ENCODE measurements around the gene PLGRKT.
"Not testable (repeated sequence)": the region's sequence is repeated elsewhere in the genome, so short reads cannot be mapped to it uniquely, and the experiment has no call there.

Gene PLGRKT

DNA sequence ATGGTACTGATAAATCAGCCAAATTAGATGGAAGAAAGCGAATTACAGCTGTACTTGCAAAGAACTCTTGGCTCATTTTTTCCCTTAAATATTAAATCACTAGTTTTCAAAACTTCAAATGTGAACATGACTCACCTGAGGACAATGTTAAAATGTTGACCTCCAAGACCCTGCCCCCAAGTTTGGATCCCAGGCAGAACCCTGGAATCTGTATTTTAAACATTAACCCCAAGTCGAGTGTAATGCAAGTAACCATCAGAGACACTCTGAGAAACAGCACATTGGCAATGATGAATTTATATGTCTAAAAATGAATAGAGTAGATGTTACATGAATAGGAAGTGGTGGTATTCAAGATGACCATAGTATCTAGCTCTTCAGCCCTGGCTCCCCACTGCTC is 10.3 kb upstream of the PLGRKT start:
- Mint-ChIP-seq H3K4me1 (ENCODE audit: low read depth) (peaks cover 58% of the 10 kb centered on the region), H3K36me3 (ENCODE audit: low read depth) (peaks cover 29% of the 10 kb centered on the region), H3K4me3 (no peak overlapping the region), H3K27me3 (no peaks in the 10 kb centered on the region), H3K9me3 (no peaks in the 10 kb centered on the region), H3K27ac (no peak overlapping the region)
- intact Hi-C loops (cut with micrococcal nuclease): loop anchor here (10.0 kb wide), 1 partner anchor 683 kb away; no protein-coding TSS in a partner anchor

DNA sequence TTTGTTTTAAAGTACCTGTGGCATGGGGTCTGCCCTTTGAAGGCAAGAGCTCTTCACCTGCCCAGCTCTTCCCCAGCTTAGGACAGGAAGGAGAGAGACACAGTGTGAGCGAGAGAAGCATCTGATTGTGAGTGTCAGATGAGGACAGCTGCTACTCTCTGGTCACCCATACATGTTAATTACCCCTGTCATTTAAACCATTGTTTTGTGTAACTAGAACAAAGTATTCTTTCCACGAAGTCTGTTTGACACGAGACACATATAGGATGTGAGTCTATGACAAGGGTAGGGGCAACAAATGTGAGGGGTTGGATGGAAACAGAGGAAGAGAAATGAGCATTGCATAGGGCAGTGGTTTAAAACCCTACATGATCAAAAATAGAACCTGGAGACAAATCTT is 9.6 kb upstream of the PLGRKT start:
- Mint-ChIP-seq H3K27me3 (no peaks in the 10 kb centered on the region), H3K4me1 (ENCODE audit: low read depth) (peaks cover 60% of the 10 kb centered on the region), H3K9me3 (no peaks in the 10 kb centered on the region), H3K27ac (peak overlapping the region; percentile 74), H3K36me3 (ENCODE audit: low read depth) (peaks cover 22% of the 10 kb centered on the region), H3K4me3 (no peak overlapping the region)
- intact Hi-C loops (cut with micrococcal nuclease): loop anchor here (10.0 kb wide), 1 partner anchor 683 kb away; no protein-coding TSS in a partner anchor

DNA sequence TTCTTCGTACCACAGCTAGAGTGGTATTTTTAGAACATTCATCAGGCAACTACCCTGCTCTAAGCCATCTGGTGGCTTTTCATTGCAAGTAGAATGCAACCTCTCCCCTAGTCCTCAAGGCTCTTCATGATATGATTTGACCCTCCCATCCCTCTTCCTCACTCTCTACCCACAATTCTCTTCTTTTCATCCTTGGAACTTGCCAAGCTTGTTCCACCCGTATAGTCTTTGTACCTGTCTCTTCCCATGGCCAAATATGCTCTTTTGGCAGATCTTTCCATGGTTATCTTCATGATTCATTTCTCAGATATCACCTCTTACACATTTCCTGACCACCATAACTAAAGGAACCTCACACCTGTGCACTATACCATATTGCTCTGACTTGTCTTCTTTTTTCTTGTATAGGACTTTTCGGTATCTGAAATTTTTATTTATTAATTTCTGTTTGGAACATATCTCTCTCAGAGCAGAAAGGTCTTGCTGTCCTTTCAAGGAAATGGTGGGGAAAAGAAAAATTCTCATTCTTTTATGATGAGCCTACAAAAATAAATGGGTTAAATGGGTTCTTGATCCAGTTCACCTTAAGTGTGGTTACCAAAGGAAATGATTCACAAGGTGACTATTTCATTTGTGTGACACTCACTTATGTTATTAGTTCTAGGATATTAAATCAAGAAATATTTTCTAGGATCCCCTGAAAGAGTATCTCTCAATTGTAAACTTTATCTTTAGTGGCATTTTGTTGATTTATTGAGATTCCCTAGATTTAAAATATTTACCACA is 8.9 kb upstream of the PLGRKT start:
- Mint-ChIP-seq H3K9me3 (no peaks in the 10 kb centered on the region), H3K27me3 (no peaks in the 10 kb centered on the region), H3K4me1 (ENCODE audit: low read depth) (peaks cover 57% of the 10 kb centered on the region), H3K4me3 (peak overlapping the region; percentile 27), H3K36me3 (ENCODE audit: low read depth) (peaks cover 15% of the 10 kb centered on the region), H3K27ac (peak overlapping the region; percentile 74)
- intact Hi-C loops (cut with micrococcal nuclease): loop anchor here (10.0 kb wide), 1 partner anchor 682 kb away; no protein-coding TSS in a partner anchor

DNA sequence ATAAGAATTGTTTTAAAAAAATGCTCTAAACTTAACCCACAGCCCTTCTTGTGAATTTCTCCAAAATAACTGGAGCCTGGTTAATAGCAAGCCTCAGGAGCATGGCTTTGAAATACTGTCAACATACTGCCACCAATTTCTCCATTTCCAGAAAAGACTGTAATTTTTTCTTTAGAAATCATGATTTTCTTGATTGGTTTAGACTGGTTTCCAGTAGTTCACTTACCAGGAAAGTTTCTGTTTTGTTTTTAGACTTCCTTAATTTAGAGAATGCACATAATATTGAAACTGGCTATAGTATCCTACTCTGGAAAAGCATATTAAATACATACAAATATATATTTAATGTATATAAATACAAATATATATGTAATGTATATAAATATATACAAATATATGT is 8.2 kb upstream of the PLGRKT start:
- Mint-ChIP-seq H3K27me3 (no peaks in the 10 kb centered on the region), H3K4me3 (no peak overlapping the region), H3K9me3 (no peaks in the 10 kb centered on the region), H3K36me3 (ENCODE audit: low read depth) (peaks cover 8% of the 10 kb centered on the region), H3K27ac (peak overlapping the region; percentile 74), H3K4me1 (ENCODE audit: low read depth) (peaks cover 60% of the 10 kb centered on the region)
- intact Hi-C loops (cut with micrococcal nuclease): loop anchor here (10.0 kb wide), 1 partner anchor 681 kb away; no protein-coding TSS in a partner anchor

DNA sequence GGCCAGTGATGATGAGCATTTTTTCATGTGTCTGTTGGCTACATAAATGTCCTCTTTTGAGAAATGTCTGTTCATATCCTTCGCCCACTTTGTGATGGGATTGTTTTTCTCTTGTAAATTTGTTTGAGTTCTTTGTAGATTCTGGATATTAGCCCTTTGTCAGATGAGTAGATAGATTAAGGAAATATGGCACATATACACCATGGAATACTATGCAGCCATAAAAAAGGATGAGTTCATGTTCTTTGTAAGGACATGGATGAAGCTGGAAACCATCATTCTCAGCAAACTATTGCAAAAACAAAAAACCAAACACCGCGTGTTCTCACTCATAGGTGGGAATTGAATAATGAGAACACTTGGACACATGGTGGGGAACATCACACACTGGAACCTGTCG is 7.4 kb upstream of the PLGRKT start:
- not testable (repeated sequence) for H3K36me3 Mint-ChIP-seq (ENCODE audit: low read depth); H3K9me3 Mint-ChIP-seq; H3K27me3 Mint-ChIP-seq; H3K4me3 Mint-ChIP-seq
- peaks cover 62% of the 10 kb centered on the region for H3K4me1 Mint-ChIP-seq (ENCODE audit: low read depth)
- intact Hi-C loops (cut with micrococcal nuclease): loop anchor here (10.0 kb wide), 1 partner anchor 680 kb away; no protein-coding TSS in a partner anchor
- H3K27ac Mint-ChIP-seq: peak overlapping the region; percentile 63

DNA sequence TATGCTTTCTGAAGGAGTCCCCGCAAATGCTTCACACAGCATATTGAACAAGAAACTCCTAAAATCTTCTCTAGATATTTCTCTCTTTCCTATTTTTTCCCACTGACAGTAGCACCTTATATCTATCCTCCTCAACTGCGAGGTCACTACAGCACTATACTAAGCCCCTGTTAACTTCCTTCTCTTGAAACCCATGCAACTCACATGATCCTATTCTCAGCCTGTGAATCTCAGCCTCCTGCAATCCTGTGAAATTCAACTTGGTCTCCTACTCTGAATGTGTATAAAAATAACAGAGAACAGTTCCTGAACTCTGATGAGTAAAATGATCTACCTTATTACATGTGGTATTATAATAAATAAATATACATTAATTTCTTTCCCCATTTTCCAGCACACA is 6.1 kb upstream of the PLGRKT start:
- no peaks in the 10 kb centered on the region for H3K36me3 Mint-ChIP-seq (ENCODE audit: low read depth)
- H3K27me3 Mint-ChIP-seq: no peaks in the 10 kb centered on the region
- H3K4me1 Mint-ChIP-seq (ENCODE audit: low read depth): peaks cover 58% of the 10 kb centered on the region
- no peaks in the 10 kb centered on the region for H3K9me3 Mint-ChIP-seq
- H3K27ac Mint-ChIP-seq: peak overlapping the region; percentile 27
- H3K4me3 Mint-ChIP-seq: no peak overlapping the region
- intact Hi-C loops (cut with micrococcal nuclease): loop anchor here (10.0 kb wide), 1 partner anchor 679 kb away; no protein-coding TSS in a partner anchor

DNA sequence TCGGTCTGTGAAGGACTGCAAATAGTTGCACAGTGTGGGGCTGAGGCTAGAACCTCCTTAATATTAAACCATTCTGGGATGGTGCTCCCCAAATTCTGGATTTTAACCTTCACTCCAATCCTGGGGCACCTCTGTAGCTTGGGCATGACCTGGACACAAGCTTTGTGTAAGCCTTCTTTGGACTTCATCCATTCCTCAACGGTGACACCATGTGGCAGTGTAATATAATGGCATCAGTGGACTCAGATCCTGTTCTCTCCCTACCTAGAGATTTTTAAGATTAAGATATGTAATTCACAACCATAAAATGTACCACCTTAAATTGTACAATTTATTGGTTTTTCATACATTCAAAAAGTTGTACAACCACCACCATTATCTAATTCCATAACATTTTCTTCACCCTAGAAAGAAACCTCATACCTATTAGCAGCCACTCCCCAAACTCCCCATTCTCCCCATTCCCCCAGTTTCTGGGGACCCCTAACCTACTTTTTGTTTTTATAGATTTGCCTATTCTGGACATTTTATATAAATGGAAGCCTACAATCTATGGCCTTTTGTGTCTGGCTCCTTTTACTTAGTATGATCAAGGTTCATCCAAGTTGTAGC is 4.8 kb upstream of the PLGRKT start:
- H3K4me3 Mint-ChIP-seq: no peak overlapping the region
- H3K4me1 Mint-ChIP-seq (ENCODE audit: low read depth): peaks cover 57% of the 10 kb centered on the region
- no peaks in the 10 kb centered on the region for H3K9me3 Mint-ChIP-seq
- peaks cover 2% of the 10 kb centered on the region for H3K36me3 Mint-ChIP-seq (ENCODE audit: low read depth)
- no peaks in the 10 kb centered on the region for H3K27me3 Mint-ChIP-seq
- H3K27ac Mint-ChIP-seq: peak overlapping the region; percentile 53
- intact Hi-C loops (cut with micrococcal nuclease): loop anchor here (1.0 to 10.0 kb wide), 2 partner anchors 256 to 678 kb away; no protein-coding TSS in a partner anchor

DNA sequence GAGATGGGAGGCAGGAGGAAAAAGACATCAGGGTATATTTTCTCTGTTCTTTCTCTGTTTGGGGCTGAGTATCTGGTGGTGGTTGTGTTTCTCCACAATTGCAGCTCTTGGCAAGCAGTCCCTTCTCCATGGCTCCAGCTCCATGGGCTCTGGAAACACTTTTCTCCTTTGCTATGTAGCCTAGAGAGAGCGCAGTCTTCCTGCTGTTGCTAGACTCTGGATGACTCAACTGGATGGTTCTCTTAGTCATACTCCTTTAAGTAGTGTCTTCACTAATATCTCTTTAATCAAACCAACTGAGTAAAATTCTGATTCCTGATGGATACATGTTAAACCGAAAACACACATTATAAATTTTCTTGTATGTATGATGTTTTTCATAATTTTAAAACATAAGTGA is 3.3 kb upstream of the PLGRKT start:
- intact Hi-C loops (cut with micrococcal nuclease): loop anchor here (10.0 kb wide), 1 partner anchor 676 kb away; no protein-coding TSS in a partner anchor
- H3K36me3 Mint-ChIP-seq (ENCODE audit: low read depth): peaks cover 16% of the 10 kb centered on the region
- no peak overlapping the region for H3K4me3 Mint-ChIP-seq
- no peaks in the 10 kb centered on the region for H3K27me3 Mint-ChIP-seq
- no peaks in the 10 kb centered on the region for H3K9me3 Mint-ChIP-seq
- H3K27ac Mint-ChIP-seq: peak overlapping the region; percentile 32
- H3K4me1 Mint-ChIP-seq (ENCODE audit: low read depth): peaks cover 54% of the 10 kb centered on the region

DNA sequence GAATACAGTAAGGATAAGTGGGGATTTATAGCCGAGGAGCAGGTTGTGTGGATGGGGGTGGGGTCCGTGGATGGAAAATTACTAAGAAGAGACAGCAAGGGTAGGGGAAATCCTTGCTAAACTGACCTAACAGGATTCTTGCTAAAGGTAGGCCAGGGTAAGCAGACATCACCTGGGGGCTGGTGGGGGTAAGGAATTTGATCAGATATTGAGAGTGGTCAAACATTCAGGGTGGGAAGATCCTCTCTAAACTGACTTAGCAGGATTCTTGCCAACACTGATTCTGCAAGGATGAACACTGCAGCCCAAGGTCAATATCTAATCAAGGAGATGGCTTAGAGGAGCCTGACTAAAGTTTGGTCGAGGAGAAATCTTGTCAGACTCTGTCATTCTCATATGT is 2.7 kb upstream of the PLGRKT start:
- H3K36me3 Mint-ChIP-seq (ENCODE audit: low read depth): peaks cover 23% of the 10 kb centered on the region
- intact Hi-C loops (cut with micrococcal nuclease): loop anchor here (10.0 kb wide), 1 partner anchor 676 kb away; no protein-coding TSS in a partner anchor
- no peaks in the 10 kb centered on the region for H3K9me3 Mint-ChIP-seq
- no peaks in the 10 kb centered on the region for H3K27me3 Mint-ChIP-seq
- peak overlapping the region; percentile 32 for H3K27ac Mint-ChIP-seq
- H3K4me1 Mint-ChIP-seq (ENCODE audit: low read depth): peaks cover 53% of the 10 kb centered on the region
- no peak overlapping the region for H3K4me3 Mint-ChIP-seq

DNA sequence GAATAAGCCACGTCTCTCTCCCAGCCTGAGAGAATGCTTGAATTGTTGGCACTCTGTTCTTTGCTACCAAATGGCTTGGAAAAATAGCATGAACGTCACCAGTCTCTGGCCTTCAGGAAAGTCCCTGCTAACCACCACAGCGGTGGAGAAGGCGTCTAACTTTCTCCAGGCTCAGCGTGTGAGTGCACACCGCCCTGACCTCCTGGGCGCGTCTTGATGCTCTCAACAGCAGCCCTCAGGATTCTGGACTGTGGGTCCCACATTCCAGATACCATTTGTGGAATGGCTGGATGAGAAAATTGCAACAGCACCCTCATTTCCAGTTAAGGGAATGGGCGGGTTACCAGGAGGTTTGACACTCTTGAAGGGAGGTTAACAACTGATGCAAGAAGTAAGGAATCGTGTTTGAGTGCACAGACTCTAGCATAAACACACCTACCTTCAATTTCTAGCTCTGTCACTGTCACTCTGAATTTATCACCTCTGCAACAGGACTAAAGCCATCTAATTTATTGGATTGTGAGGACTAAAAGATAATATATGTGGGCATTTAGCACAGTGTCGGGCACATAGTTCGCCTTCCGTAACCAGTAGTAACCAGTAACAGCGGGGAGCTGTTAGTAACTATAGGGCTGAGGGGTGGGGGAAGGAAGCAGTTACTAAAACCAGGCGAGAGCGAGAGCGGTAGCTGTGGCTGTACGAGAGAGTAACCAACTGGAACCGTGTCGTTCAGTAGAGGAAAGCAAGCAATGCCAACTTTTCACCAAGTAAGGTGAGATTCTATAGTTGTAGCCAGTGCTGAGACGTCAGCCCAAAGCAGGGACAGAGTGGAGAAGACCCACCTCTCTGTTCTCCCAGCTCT is 807 bp upstream of the PLGRKT start:
- H3K9me3 Mint-ChIP-seq: peaks cover 10% of the 10 kb centered on the region
- peak overlapping the region; percentile 92 for H3K27ac Mint-ChIP-seq
- intact Hi-C loops (cut with micrococcal nuclease): no loop called here
- H3K4me1 Mint-ChIP-seq (ENCODE audit: low read depth): peaks cover 35% of the 10 kb centered on the region
- peaks cover 41% of the 10 kb centered on the region for H3K36me3 Mint-ChIP-seq (ENCODE audit: low read depth)
- no peaks in the 10 kb centered on the region for H3K27me3 Mint-ChIP-seq
- H3K4me3 Mint-ChIP-seq: peak overlapping the region; percentile 82

DNA sequence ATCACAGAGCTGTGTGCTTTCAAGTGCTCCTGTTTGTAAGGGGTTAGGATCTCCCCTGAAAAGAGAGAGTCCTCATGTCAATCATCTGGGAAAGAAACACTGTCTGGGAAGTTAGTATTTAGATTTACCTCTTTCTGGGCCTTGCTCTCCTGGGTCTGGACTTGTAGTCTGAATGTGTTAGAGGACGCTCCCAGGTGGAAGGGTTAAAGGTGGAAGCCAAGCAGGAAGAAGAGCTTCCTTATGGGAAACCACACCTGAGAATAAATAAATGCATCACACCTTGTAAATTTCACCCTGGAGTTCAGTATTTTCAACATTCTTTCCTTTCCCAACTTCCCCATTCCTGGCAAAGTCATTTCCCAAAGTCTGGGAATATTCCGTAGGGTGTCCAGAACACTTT is 1.3 kb downstream of the PLGRKT start:
- intact Hi-C loops (cut with micrococcal nuclease): no loop called here
- H3K4me3 Mint-ChIP-seq: peak overlapping the region; percentile 54
- H3K4me1 Mint-ChIP-seq (ENCODE audit: low read depth): peaks cover 29% of the 10 kb centered on the region
- peaks cover 15% of the 10 kb centered on the region for H3K9me3 Mint-ChIP-seq
- peak overlapping the region; percentile 92 for H3K27ac Mint-ChIP-seq
- H3K27me3 Mint-ChIP-seq: no peaks in the 10 kb centered on the region
- peaks cover 60% of the 10 kb centered on the region for H3K36me3 Mint-ChIP-seq (ENCODE audit: low read depth)

DNA sequence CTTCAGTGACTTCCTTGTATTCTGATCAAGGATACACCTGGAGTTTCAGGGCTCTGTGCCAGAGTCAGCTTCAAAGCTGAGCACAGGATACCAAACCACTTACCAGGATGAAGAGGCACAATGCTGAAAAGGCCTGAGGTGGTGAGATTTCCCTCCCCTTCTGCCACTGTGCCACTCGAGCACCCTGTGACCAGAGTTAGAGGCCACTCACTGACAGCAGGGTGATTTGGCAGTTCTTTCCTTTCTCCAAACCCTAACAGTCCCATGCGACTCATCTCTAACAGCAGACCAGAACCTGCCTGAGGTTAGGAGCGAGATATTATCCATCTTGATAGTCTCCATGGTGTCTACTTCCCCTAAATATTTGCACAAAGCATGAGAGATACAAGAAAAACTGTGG is 1.8 kb downstream of the PLGRKT start:
- H3K27me3 Mint-ChIP-seq: no peaks in the 10 kb centered on the region
- H3K36me3 Mint-ChIP-seq (ENCODE audit: low read depth): peaks cover 65% of the 10 kb centered on the region
- no peak overlapping the region for H3K4me3 Mint-ChIP-seq
- H3K27ac Mint-ChIP-seq: no peak overlapping the region
- intact Hi-C loops (cut with micrococcal nuclease): no loop called here
- peaks cover 26% of the 10 kb centered on the region for H3K4me1 Mint-ChIP-seq (ENCODE audit: low read depth)
- peaks cover 15% of the 10 kb centered on the region for H3K9me3 Mint-ChIP-seq

DNA sequence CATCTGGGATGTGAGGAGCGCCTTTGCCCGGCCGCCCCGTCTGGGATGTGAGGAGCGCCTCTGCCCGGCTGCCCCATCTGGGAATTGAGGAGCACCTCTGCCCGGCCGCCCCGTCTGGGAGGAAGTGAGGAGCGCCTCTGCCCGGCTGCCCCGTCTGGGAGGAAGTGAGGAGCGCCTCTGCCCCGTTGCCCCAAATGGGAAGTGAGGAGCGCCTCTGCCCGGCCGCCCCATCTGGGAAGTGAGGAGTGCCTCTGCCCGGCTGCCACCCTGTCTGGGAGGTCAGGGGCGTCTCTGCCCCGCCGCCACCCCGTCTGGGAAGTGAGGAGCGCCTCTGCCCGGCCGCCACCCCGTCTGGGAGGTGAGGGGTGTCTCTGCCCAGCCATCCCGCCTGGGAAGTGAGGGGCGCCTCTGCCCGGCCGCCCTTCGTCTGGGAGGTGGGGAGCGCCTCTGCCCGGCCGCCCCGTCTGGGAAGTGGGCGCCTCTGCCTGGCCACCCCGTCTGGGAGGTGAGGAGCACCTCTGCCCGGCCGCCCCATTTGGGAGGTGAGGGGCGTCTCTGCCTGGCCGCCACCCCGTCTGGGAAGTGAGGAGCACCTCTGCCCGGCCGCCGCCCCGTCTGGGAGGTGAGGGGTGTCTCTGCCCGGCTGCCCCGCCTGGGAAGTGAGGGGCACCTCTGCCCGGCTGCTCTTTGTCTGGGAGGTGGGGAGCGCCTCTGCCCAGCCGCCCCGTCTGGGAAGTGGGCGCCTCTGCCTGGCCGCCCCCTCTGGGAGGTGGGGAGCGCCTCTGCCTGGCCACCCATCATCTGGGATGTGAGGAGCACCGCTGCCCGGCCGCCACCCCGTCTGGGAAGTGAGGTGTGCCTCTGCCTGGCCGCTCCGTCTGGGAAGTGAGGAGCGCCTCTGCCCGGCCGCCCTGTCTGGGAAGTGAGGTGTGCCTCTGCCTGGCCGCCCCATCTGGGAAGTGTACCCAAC is 3.6 kb downstream of the PLGRKT start:
- H3K4me3 Mint-ChIP-seq; H3K27ac Mint-ChIP-seq; intact Hi-C loops (cut with micrococcal nuclease); H3K27me3 Mint-ChIP-seq: not testable (repeated sequence)
- peaks cover 83% of the 10 kb centered on the region for H3K36me3 Mint-ChIP-seq (ENCODE audit: low read depth)
- H3K4me1 Mint-ChIP-seq (ENCODE audit: low read depth): peaks cover 24% of the 10 kb centered on the region
- H3K9me3 Mint-ChIP-seq: peaks cover 15% of the 10 kb centered on the region
